ENCODE data around the gene BSCL2. TPM values are rescaled to one million over a fixed set of nuclear protein-coding genes. Genes with fewer than 3 reads are reported as not detected.

Gene BSCL2
- total RNA-seq, 1 experiment from 2014 or later: 97.2 TPM

GRCh38 chr11:62678770-62679696 lies 28.2 kb downstream of the BSCL2 start, which contains the start of gene UBXN1 (continued):
- TF ChIP-seq MLX (CRISPR knock-in tag; IDR thresholded peaks at IDR 0.05) (no peak), AFF4 (CRISPR knock-in tag; IDR thresholded peaks at IDR 0.05; ENCODE audit: borderline replicate concordance) (no peak), ZBTB21 (CRISPR knock-in tag; IDR thresholded peaks at IDR 0.05; ENCODE audit: borderline replicate concordance) (0 out of 2 replicates have a peak, but pooled peaks have one; percentile 33), ARID4B (CRISPR knock-in tag; IDR thresholded peaks at IDR 0.05; ENCODE audit: borderline replicate concordance) (0 out of 2 replicates have a peak, but pooled peaks have one; percentile 72), NR3C1 (CRISPR knock-in tag; conservative IDR thresholded peaks at IDR 0.05; ENCODE audit: low read depth) (no peak), TP53 (CRISPR knock-in tag; IDR thresholded peaks at IDR 0.05) (no peak), IRF1 (CRISPR knock-in tag; IDR thresholded peaks at IDR 0.05) (0 out of 2 replicates have a peak, but pooled peaks have one; percentile 78), E2F5 (CRISPR knock-in tag; IDR thresholded peaks at IDR 0.05) (peak; percentile 72; the same call in 1 of the 2 replicates), ZNF425 (CRISPR knock-in tag; conservative IDR thresholded peaks at IDR 0.05) (no peak), EMX1 (CRISPR knock-in tag; IDR thresholded peaks at IDR 0.05) (no peak), E2F1 (CRISPR knock-in tag; IDR thresholded peaks at IDR 0.05) (no peak), ERG (CRISPR knock-in tag; IDR thresholded peaks at IDR 0.05) (no peak), ZSCAN18 (CRISPR knock-in tag; IDR thresholded peaks at IDR 0.05) (no peak), FOXK1 (CRISPR knock-in tag; IDR thresholded peaks at IDR 0.05) (peak; percentile 98), ATF6 (CRISPR knock-in tag; IDR thresholded peaks at IDR 0.05) (no peak), CBFB (CRISPR knock-in tag; IDR thresholded peaks at IDR 0.05; ENCODE audit: low read depth) (no peak)
